Smooth muscle cell (in vitro differentiated cells): ENCODE results near the gene FRMD4B. TPM values are rescaled to one million over a fixed set of nuclear protein-coding genes. Genes with fewer than 3 reads are reported as not detected.

Source experiments
- DNase-seq: peaks from one replicate; lab custom pipeline; 2025; ENCODE audit not compliant: unreplicated experiment; lab: John Stamatoyannopoulos, UW
- H2AFZ ChIP-seq: fragments of 200-600 bp; sonication (generic); 2 replicates; pipeline ENCODE4 v1.6.0; 2016; ENCODE audit warnings: antibody characterized with exemption, low read depth, mild to moderate bottlenecking
- H3F3A ChIP-seq: fragments of 200-600 bp; sonication (generic); 2 replicates; pipeline ENCODE4 v1.6.0; 2017; ENCODE audit warnings: antibody characterized with exemption, low read depth
- H3K27ac ChIP-seq: fragments of 200-600 bp; sonication (generic); 2 replicates; pipeline ENCODE4 v1.5.1; 2016; ENCODE audit warnings: low read depth, mild to moderate bottlenecking
- H3K27me3 ChIP-seq: fragments of 200-600 bp; sonication (generic); 2 replicates; pipeline ENCODE4 v1.6.1; 2016; ENCODE audit warnings: low read depth, mild to moderate bottlenecking
- H3K36me3 ChIP-seq: fragments of 200-600 bp; sonication (generic); 2 replicates; pipeline ENCODE4 v1.5.1; 2016; ENCODE audit warnings: low read depth
- H3K4me1 ChIP-seq: fragments of 200-600 bp; sonication (generic); 2 replicates; pipeline ENCODE4 v1.5.1; 2016; ENCODE audit warnings: low read depth
- H3K4me2 ChIP-seq: fragments of 200-600 bp; sonication (generic); 2 replicates; pipeline ENCODE4 v1.6.0; 2016; ENCODE audit warnings: mild to moderate bottlenecking
- H3K4me3 ChIP-seq: fragments of 200-600 bp; sonication (generic); 2 replicates; pipeline ENCODE4 v1.5.1; 2016; ENCODE audit warnings: mild to moderate bottlenecking
- H3K79me2 ChIP-seq: fragments of 200-600 bp; sonication (generic); 2 replicates; pipeline ENCODE4 v1.6.0; 2016; ENCODE audit warnings: low read depth, mild to moderate bottlenecking
- H3K9ac ChIP-seq: fragments of 200-600 bp; sonication (generic); 2 replicates; pipeline ENCODE4 v1.6.0; 2016; ENCODE audit warnings: low read depth
- H3K9me3 ChIP-seq: fragments of 200-600 bp; sonication (generic); replicated peaks from 2 replicates; pipeline ENCODE4 v1.5.1; 2016; ENCODE audit warnings: low read depth
- H4K20me1 ChIP-seq: fragments of 200-600 bp; sonication (generic); 2 replicates; pipeline ENCODE4 v1.6.0; 2016; ENCODE audit warnings: low read depth
- CTCF ChIP-seq: fragments of 200-600 bp; sonication (generic); IDR thresholded peaks from 2 replicates; pipeline ENCODE4 v1.5.1; 2017; ENCODE audit warnings: borderline replicate concordance, mild to moderate bottlenecking, antibody characterized with exemption; ENCODE audit not compliant: insufficient read depth, poor library complexity, severe bottlenecking
- WGBS: methylation state at CpG from one replicate; pipeline ENCODE4 v1.1.7; 2016; ENCODE audit warnings: low lambda C conversion rate; 5-methylcytosine and 5-hydroxymethylcytosine counted together
- polyA plus RNA-seq: library from polyadenylated mRNA; unstranded; fragments of >200 nt; fragmentation: Nextera tagmentation; extraction: Ambion mirVana; gene quantifications from 2 replicates; pipeline ENCODE4 v1.2.1, GENCODE V29; 2016
- total RNA-seq: library from RNA; depleted of rRNA; stranded (reverse); fragments of >200 nt; gene quantifications from 2 replicates; pipeline ENCODE4 v1.2.3, GENCODE V29; 2014

The FRMD4B gene
- total and polyA plus RNA-seq, 2 experiments from 2014 or later, result 3.7 to 24.3 TPM

GRCh38 chr3:69400683-69401082 is 14.8 kb upstream of the FRMD4B start:
- Histone ChIP-seq H4K20me1 (no peaks in the 10 kb centered on the region), H3F3A (no peaks in the 10 kb centered on the region), H3K27ac (no peak overlapping the region), H3K27me3 (no peaks in the 10 kb centered on the region), H2AFZ (no peak overlapping the region), H3K9ac (no peak overlapping the region), H3K4me3 (no peak overlapping the region), H3K79me2 (no peaks in the 10 kb centered on the region), H3K4me2 (no peak overlapping the region), H3K36me3 (no peaks in the 10 kb centered on the region), H3K4me1 (no peaks in the 10 kb centered on the region), H3K9me3 (no peaks in the 10 kb centered on the region)
- WGBS, result 90% methylated on average over 2 of the region's 2 CpGs
- TF ChIP-seq CTCF, result no peak
- no peak for DNase-seq

DNA sequence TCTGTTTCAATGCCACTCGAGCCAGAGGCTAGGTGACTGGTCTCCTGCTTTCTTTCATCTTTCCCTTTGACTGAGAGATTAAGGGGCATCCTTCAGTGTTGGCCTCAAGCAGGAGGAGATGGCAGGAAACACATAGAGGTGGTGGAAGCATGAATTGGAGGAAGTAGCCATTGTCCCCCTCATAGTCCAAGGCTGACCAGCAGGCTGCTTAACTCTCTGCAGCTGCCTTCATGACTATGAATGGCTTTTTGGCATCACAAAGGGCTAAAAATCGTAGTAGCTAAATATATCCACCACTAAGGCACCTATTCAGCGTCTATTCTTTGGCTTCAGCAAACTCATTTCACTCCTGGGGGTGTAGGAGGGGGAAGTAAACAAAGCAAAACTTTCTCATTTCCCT is 7.0 kb upstream of the FRMD4B start:
- Histone ChIP-seq H3K36me3 (no peaks in the 10 kb centered on the region), H2AFZ (no peak overlapping the region), H4K20me1 (no peaks in the 10 kb centered on the region), H3F3A (no peaks in the 10 kb centered on the region), H3K4me1 (no peaks in the 10 kb centered on the region), H3K4me2 (no peak overlapping the region), H3K4me3 (no peak overlapping the region), H3K27ac (no peak overlapping the region), H3K9ac (no peak overlapping the region), H3K27me3 (peaks cover 9% of the 10 kb centered on the region), H3K79me2 (no peaks in the 10 kb centered on the region), H3K9me3 (no peaks in the 10 kb centered on the region)
- 69% methylated on average over 3 of the region's 3 CpGs for WGBS
- DNase-seq, result no peak
- TF ChIP-seq CTCF, result no peak

GRCh38 chr3:69392415-69392814 is 6.5 kb upstream of the FRMD4B start:
- H3K27ac ChIP-seq, result no peak overlapping the region
- no peaks in the 10 kb centered on the region for H3K36me3 ChIP-seq
- WGBS, result 89% methylated on average over 2 of the region's 2 CpGs

More at GRCh38 chr3:69392415-69392814, 6.5 kb upstream of the FRMD4B start:
- Histone ChIP-seq H3K4me3 (no peak overlapping the region), H3K4me1 (no peaks in the 10 kb centered on the region), H3K4me2 (no peak overlapping the region), H3K27me3 (peaks cover 13% of the 10 kb centered on the region), H3K79me2 (no peaks in the 10 kb centered on the region), H2AFZ (no peak overlapping the region), H4K20me1 (no peaks in the 10 kb centered on the region), H3K9ac (no peak overlapping the region), H3F3A (no peaks in the 10 kb centered on the region), H3K9me3 (no peaks in the 10 kb centered on the region)
- no peak for TF ChIP-seq CTCF
- no peak for DNase-seq
